Fibroblast of mammary gland (primary cell): ENCODE results near the gene CPN1.
"Not testable (repeated sequence)": the region's sequence is repeated elsewhere in the genome, so short reads cannot be mapped to it uniquely, and the experiment has no call there.

Experiments used
- DNase-seq: peaks from one replicate; pipeline ENCODE4 v3.0.0-alpha.2; 2010; ENCODE audit warnings: low read depth
- H3K4me3 ChIP-seq: 2 replicates; pipeline ENCODE4 v1.5.1; 2011; ENCODE audit warnings: low read depth, mild to moderate bottlenecking, low read length, moderate library complexity; ENCODE audit not compliant: control insufficient read depth
- TF ChIP-seq, protein P1 (sequence below): conservative IDR thresholded peaks from 2 replicates; pipeline ENCODE4 v1.5.1; 2011; ENCODE audit warnings: low read depth, low read length, inconsistent platforms; ENCODE audit not compliant: control insufficient read depth, insufficient read depth

CPN1 gene

DNA sequence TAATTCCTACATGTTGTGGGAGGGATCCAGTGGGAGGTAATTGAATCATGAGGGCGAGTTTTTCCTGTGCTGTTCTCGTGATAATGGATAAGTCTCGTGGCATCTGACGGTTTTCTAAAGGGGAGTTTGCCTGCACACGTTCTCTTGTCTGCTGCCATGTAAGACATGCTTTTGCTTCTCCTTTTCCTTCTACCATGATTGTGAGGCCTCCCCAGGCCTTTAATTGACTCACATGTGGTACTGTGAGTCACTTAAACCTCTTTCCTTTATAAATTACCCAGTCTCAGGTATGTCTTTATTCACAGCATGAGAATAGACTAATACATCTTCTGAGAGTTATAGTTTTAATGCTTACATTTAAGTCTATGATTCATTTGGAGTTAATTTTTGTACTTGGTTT lies 22.6 kb upstream of the CPN1 start:
- TF ChIP-seq, protein P1, sequence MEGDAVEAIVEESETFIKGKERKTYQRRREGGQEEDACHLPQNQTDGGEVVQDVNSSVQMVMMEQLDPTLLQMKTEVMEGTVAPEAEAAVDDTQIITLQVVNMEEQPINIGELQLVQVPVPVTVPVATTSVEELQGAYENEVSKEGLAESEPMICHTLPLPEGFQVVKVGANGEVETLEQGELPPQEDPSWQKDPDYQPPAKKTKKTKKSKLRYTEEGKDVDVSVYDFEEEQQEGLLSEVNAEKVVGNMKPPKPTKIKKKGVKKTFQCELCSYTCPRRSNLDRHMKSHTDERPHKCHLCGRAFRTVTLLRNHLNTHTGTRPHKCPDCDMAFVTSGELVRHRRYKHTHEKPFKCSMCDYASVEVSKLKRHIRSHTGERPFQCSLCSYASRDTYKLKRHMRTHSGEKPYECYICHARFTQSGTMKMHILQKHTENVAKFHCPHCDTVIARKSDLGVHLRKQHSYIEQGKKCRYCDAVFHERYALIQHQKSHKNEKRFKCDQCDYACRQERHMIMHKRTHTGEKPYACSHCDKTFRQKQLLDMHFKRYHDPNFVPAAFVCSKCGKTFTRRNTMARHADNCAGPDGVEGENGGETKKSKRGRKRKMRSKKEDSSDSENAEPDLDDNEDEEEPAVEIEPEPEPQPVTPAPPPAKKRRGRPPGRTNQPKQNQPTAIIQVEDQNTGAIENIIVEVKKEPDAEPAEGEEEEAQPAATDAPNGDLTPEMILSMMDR = no peak

DNA sequence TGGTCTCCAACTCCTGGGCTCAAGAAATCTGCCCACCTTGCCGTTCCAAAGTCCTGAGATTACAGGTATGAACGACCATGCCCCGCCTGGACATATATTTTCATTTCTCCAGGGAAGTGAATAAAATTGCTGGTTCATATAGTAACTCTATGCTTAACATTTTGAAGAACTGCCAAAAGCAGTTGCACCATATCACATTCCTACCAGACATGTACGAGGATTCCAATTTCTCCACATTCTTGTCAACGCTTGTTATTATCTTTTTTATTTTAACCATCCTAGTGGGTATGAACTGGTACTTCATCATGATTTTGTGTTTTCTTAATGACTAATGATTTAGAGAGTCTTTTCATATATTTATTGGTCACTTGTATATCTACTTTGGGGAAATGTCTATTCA lies 21.9 kb upstream of the CPN1 start:
- TF ChIP-seq, protein P1 = no peak
- DNase-seq = peak; percentile 45
- H3K4me3 ChIP-seq = no peak overlapping the region

More for the DNA sequence above, 22.6 kb upstream of the CPN1 start:
- H3K4me3 ChIP-seq = no peak overlapping the region
- no peak for DNase-seq

DNA sequence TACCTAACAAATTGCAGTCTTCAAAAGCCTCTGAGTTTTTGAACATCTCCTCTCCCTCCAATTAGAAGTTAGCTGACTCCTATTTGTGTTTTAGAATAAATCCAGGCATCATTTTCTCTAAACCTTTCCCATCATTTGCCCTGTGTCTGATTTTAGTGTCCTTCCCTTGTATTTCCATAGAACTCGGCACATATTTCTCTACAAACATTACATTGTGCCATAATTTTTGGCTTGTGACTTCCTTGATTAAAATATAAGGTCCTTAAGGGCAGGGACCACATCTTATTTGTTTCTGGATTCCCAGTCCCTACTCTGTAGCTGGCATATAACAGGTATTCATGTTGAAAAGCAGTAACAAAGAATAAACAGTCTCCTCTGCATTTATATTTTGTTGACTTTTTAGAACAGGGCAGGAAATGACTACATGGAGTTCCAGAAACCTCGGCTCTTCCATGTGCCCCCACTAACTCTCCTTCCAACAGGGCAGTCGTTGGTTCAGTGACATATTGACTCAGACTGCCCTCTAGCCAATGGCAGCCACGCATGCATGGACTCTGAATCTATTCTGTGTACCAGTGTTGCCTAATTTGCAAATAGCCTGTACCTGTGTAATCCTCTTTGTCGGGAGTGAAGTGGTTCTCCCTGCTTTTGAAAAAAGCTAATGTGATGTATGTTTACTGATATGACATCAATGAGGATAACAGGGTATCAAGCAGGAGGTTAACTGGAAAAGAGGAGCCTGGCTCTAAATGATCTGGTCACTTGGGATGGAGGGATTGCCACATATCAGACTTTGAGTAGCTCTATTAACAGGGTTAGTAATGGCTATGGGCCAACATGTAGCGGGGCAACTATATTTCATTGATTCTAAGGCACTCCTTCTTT lies 19.8 kb upstream of the CPN1 start:
- TF ChIP-seq, protein P1 = no peak
- no peak overlapping the region for H3K4me3 ChIP-seq
- peak; percentile 30 for DNase-seq

DNA sequence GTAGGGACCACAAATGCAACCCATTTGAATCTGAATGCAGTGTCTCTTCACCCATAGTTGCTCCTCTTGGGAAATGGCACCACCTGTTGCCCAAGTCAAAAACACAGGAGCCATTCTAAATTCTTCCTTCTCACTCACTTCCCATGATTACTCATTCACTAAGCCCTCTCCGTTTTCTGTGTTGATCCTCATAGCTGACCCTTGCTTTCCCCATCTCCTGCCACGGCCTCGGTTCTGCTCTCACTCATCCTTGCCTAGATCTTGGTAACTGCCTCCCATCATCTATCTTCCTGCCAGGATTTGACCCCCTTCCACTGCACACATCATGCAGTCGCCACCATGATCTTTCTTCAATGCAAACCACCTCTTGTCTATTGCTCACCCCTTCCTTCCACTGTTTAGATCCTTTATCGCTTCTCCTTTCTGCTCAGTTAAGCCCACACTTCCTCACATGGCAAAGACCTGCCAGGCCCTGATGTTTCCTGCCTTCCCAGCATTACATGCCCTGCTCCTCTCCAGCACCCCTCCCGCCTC lies 19.0 kb upstream of the CPN1 start:
- H3K4me3 ChIP-seq = no peak overlapping the region
- DNase-seq = peak; percentile 41
- TF ChIP-seq, protein P1 = peak; percentile 27

DNA sequence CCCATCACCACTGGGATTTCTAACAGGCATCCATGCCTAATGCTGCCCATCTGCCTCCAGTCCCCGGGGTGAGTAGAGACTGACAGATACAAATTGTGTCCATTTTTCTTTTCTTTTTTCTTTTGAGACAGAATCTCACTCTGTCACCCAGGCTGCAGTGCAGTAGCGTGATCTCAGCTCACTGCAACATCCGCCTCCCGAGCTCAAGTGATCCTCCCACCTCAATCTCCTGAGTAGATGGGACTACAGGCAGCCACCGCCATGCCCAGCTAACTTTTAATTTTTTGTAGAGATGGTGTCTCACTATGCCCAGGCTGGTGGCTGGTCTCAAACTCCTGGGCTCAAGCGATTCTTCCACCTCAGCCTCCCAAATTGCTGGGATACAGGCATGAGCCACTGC lies 7.6 kb upstream of the CPN1 start:
- H3K4me3 ChIP-seq = no peak overlapping the region
- no peak for DNase-seq
- TF ChIP-seq, protein P1 = no peak

DNA sequence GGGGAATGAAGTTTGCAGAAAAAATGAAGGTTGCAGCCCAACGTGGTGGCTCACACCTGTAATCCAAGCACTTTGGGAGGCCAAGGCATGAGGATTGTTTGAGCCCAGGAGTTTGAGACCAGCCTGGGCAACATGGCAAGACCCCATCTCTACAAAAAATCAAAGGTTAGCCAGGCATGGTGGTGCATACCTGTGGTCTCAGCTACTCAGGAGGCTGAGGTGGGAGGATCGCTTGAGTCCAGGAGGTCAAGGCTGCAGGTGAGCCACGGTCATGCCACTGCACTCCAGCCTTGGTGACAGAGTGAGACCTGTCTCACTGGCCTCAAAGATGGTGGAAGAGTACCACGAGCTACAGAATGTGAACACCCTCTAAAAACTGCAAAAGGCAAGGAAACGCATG lies 5.0 kb upstream of the CPN1 start:
- DNase-seq, H3K4me3 ChIP-seq: not testable (repeated sequence)

DNA sequence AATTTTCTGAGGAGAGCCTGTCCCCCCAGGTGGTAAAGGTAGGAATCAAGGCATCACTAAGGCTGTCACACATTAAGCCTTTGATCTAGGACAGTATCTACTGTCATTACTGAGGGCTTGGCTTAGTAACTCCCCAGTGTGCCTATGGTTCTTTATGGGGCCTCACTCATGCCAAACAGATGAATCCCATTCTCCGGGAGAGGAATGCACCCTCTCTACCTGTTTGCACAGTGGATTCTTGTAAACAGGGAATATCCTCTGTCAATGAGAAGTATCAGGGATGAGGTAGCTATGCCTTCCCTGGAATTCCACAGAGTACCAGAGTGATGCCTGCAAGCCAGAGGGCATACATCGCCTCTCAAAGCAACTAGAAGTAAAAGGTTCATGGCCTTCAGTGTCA lies 3.9 kb upstream of the CPN1 start:
- no peak for DNase-seq
- TF ChIP-seq, protein P1 = no peak
- H3K4me3 ChIP-seq = no peak overlapping the region
